GM18507 (cell line): ENCODE measurements around the gene ARPP19.
"Not testable (repeated sequence)": the region's sequence is repeated elsewhere in the genome, so short reads cannot be mapped to it uniquely, and the experiment has no call there.

Source experiments
- DNase-seq: peaks from one replicate; pipeline ENCODE4 v3.0.0; 2011; ENCODE audit warnings: low read depth; ENCODE audit not compliant: insufficient read length; ENCODE audit errors: extremely low spot score
- FAIRE-seq: peaks from 2 replicates; lab custom pipeline; 2011; peaks lifted over from hg19 to GRCh38; lab: Jason Lieb, UNC

The ARPP19 gene

DNA sequence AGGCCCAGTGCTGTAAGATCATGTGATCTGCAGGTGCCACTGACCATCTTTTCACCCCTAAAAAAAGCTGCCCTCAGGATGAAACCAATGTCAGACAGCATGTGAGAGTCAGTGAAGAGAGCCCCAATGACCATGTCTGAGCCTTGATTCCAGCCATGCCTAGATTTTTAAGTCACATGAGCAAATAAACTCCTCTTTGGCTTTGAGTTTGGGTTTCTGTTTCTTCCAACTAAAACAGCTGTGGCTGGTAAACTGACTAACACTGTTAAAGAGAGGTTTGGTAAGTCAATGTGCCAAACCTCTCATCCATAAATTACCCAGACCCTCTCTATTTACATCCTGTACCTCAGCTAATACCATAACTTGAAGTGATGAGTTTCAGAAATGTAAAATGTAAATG, 48.4 kb downstream of the ARPP19 start:
- no peak for DNase-seq
- FAIRE-seq = no peak

DNA sequence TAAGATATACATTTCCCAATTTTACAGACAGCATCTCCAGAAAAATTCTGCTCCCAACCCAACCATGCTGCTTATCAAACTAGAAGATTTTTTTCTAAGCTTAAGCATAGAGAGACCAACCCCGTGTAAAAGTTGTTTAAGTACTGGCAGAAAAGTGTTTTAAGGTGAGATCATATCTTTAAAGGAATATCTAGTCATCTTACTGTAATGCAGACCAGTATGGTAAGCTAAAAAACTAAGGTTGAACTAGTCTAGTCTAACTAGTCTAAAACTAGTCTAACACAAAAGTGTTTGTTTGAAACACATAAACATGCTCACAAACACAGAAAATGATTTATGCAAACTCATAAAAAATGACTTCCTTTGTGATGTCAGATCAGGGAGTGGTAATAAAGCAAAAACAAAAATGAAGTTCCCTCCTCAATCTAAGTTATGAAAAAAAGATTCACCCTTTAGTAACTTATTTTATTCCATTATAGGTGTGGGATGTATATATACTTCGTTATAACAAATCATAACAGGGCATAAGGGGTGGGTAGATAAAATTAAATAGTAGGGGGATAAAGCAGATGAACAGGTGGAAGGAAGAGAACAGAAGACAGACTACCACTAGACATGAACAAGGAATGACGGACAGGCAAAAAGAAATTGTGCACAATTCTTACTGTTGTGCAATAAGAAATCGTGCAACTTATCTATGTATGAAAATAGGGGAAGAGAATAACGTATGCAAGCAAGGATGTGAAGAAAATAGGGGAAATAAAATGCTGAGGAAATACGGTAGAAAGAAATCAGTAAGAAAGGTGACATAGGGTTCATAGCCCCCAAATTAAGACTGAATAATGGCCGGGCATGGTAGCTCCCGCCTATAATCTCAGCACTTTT, 50.1 kb downstream of the ARPP19 start:
- FAIRE-seq = no peak
- no peak for DNase-seq

DNA sequence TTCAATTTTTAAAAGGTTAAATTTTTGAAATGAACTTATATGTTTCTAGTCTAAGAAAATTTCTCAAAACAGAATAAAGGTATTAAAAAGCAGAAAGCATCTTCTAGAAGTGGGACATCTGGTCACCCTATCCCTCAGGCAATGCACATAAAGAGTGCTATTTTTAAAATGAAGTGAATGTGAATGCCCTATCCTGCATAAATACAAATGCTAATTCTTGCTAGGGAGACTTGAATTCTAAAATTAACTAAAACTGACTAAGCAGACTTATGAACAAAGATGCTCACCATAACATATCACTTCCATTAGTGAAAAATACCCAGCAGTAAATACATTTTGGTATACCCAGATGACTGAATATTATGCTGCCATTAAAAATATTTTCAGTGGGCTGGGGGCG, 51.8 kb downstream of the ARPP19 start:
- DNase-seq = no peak
- no peak for FAIRE-seq

DNA sequence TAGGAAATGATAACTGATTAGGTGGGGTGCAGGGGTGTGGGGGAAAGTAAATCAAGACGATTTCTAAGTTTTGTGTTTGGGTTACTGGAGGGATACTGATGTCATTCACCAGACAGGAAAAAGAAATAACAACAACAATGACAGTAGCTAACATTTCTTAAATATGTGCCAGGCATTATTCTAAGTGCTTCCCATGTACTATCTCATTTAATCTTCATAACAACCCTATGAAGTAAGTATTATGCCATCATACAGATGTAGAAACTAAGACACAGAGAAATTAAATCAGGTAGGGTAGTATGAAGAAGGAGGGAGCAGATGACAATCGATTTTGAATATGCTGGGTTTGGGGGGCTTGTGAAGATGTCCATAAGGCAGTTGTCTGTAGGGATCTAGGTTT, 53.5 kb downstream of the ARPP19 start:
- DNase-seq (no peak), FAIRE-seq (no peak)

DNA sequence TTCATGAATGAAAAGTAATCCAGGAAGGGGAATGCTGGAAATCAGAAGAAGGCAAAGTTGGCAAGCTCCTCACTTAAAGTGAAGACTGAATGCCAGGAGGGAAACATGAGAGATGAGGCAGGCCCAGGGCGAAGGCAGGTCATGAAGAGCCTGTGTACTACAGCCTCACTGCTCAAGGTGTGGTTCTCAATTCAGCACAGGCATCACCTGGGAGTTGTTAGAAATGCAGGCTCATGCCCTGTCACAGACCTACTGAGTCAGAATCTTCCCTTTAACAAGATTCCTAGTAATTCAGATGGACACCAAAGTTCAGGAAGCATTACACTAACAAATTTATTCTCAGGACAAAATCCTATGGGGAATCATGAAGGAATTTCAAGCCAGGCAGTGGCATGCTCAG, 54.3 kb downstream of the ARPP19 start:
- FAIRE-seq (no peak), DNase-seq (no peak)

DNA sequence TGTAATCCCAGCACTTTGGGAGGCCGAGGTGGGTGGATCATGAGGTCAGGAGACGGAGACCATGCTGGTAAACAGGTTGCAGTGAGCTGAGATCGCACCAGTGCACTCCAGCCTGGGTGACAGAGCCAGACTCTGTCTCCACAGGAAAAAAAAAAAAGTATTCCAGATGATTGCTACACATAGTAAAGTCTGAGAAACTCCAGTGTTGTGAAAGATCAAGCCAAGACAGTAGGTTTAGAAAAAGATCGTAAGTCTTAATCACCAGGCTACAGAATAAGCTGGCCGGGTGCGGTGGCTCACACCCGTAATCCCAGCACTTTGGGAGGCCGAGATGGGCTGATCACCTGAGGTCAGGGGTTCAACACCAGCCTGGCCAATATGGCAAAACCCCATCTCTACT, 56.0 kb downstream of the ARPP19 start:
- not testable (repeated sequence) for DNase-seq, FAIRE-seq

DNA sequence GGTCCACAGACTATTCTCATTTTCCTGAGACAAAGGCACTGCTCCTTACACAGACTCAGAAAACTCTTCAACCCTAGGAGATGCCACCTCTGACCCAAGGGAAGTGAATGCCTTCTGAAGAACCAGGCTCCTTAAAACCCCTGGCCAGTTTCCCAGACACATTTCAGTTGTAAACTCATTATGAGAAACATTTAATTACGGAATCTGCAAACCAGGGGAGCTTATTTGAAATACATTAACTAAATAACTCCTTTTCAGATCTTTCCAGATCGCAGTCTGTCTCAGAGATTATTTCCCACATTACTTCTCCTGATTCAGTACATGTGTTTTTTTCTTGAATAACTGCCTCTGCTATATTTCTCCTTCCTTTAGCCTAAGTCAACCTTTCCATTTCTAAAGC, 57.7 kb downstream of the ARPP19 start:
- FAIRE-seq (no peak), DNase-seq (no peak)

DNA sequence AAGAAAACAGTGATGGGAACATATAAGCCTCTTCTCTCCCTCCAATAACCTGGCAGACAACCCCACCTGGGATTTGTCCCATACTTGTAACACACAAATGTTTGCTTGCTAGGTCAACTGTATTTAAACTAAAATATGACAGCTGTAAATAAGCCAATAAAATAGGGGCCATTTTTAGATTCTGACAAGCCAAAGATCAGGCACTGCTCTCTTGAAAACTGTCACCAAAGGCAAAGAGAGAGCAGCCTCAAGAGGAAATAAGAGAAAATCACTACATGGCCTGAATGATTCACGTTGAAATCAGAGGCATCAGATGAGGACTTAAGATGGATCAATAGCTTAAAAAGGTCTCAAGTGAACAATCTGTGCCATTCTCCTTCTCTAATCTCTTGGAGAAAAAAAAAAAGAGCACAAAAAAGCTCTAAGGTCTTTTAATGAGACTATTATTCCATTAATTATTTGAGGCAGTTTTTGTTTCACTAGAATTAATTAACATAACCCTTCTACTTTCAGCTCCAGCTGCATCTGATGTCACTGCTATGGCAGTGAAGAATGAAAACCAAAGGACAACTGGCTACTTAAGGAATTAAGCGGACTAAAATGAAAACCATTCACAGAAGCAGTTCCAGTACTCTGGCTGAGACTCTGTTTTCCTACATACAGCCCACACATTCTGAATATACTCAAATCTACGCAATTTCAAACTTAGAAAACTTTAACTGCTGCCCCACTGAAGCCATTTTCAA, 59.2 kb downstream of the ARPP19 start:
- FAIRE-seq (no peak), DNase-seq (no peak)

DNA sequence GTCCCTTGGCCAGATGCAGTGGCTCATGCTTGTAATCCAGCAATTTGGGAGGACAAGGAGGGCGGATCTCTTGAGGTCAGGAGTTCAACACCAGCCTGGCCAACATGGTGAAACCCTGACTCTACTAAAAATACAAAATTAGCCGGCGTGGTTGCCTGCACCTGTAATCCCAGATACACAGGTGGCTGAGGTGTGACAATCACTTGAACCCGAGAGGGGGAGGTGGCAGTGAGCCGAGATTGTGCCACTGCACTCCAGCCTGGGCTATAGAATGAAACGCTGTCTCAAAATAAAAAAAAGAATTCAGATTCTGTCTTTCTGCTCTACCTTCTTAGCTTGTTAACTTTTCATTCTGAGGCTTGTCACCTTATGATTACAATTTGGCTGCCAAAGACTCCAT, 62.3 kb downstream of the ARPP19 start:
- FAIRE-seq (no peak), DNase-seq (no peak)

DNA sequence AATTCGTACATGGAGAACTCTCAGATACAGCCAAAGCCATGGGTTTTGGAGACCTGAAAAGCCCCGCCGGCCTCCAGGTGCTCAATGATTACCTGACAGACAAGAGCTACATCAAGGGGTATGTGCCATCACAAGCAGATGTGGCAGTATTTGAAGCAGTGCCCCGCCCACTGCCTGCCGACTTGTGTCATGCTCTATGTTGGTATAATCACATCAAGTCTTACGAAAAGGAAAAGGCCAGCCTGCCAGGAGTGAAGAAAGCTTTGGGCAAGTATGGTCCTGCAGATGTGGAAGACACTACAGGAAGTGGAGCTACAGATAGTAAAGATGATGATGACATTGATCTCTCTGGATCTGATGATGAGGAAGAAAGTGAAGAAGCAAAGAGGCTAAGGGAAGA, 63.7 kb downstream of the ARPP19 start:
- DNase-seq (no peak), FAIRE-seq (no peak)

DNA sequence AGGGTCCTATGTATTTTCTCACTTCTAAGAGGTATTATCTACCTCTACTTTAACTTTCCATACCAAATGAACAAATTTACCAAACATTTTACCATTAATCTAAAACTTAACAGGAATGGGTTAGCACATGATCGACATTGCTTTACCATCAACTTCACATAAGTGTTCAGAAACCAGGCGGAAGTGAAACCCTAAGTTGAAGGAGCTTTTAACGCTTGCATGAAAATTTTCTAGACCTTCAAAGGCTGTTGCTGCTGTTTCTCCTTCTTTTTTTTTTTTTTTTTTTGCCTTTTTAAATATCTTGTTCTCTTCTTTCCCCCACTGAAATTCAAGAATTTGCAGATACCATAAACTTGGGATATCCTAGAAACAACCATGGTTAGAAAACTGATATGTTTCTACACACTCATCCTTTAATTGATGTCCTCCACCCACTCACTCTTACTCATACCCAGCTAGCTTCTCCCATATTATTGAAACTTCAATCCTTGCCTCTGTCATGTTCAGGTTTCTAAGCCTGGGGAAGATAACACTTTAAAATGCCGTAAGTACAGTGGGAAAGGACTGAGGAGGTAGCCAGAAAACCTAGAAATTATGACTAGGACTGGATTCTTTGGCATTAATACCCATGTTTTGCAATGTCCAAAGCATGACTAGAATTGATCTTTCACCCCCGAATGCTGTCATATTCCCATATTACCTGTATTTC, 64.9 kb downstream of the ARPP19 start:
- DNase-seq (no peak), FAIRE-seq (peak; percentile 84)

DNA sequence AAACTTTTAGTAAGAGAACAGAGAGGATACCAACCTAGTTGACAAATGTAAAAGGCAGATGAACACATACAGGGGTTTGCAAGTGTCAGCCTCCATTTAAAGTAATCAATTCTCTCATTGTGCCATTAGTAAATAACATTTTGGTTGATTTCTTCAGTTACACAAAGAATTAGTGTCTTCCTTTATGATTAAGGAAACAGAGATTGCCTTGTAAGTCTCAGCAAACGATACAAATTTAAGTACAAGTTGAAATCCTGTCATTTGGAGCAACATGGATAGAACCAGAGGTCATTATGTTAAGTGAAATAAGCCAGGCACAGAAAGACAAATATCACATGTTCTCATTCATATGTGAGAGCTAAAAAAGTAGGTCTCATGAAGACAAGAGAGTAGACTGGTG, 66.2 kb downstream of the ARPP19 start:
- no peak for DNase-seq

DNA sequence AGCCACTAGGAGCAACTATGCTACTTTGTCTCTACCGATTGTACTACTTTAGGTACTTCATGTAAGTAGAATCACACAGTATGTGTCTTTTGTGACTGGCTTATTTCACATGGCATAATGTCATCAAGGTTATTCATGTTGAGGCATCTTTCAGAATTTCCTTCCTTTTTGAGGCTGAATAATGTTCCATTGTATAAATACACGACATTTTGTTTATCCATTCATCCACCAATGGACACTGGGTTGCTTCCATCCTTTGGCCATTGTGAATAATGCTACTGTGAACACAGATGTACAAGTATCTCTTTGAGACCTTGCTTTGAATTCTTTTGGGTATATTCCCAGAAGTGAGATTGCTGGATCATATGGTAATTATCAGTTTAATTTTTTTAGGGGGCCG, 69.3 kb downstream of the ARPP19 start:
- no peak for DNase-seq
- FAIRE-seq = no peak

More for the DNA sequence above, 66.2 kb downstream of the ARPP19 start:
- no peak for FAIRE-seq

DNA sequence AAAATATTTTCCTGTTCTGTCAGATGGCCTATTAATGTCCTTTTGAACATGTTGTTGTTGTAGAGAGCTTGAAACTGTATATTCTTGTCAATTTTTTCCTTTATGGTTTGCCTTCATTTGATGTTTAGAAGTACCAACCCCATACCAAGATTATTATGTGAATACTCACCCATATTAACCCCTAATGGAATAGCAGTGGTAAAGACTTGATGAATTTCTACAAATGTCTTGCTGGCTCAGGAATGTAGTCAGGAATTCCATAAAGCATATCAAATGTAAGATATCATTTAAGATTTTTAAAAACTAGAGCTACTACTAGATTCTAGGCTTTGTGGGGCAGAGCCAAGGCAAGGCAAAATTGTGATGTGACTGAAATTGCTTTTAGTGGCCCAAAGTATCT, 70.1 kb downstream of the ARPP19 start:
- FAIRE-seq (no peak), DNase-seq (no peak)
